IMR-90 (cell line): ENCODE measurements around the gene NXT2.
"Not testable (repeated sequence)": the region's sequence is repeated elsewhere in the genome, so short reads cannot be mapped to it uniquely, and the experiment has no call there.

Experiments used
- BHLHE40 ChIP-seq: fragments of 150-350 bp; IDR thresholded peaks from 2 replicates; pipeline ENCODE4 v1.6.1; 2016; ENCODE audit warnings: mild to moderate bottlenecking, low read depth, low read length
- CEBPB ChIP-seq: IDR thresholded peaks from 2 replicates; pipeline ENCODE4 v1.6.1; 2012; ENCODE audit warnings: low read depth, low read length, improper control_type of control experiment
- FOS ChIP-seq: fragments of 150-350 bp; IDR thresholded peaks from 2 replicates; pipeline ENCODE4 v1.6.1; 2016; ENCODE audit warnings: low read depth, low read length
- MAFK ChIP-seq: IDR thresholded peaks from 2 replicates; pipeline ENCODE4 v1.6.1; 2012; ENCODE audit warnings: low read depth, low read length, improper control_type of control experiment
- MAZ ChIP-seq: IDR thresholded peaks from 2 replicates; pipeline ENCODE4 v1.6.1; 2012; ENCODE audit warnings: low read depth, mild to moderate bottlenecking, low read length, improper control_type of control experiment, moderate library complexity, borderline replicate concordance
- NFE2L2 ChIP-seq: fragments of 150-350 bp; IDR thresholded peaks from 2 replicates; pipeline ENCODE4 v1.6.1; 2016; ENCODE audit warnings: low read depth, mild to moderate bottlenecking, low read length
- POLR2A ChIP-seq: IDR thresholded peaks from 2 replicates; pipeline ENCODE4 v1.6.1; 2012; ENCODE audit warnings: mild to moderate bottlenecking, low read depth, low read length
- RAD21 ChIP-seq: IDR thresholded peaks from 2 replicates; pipeline ENCODE4 v1.6.1; 2012; ENCODE audit warnings: low read length, improper control_type of control experiment
- RCOR1 ChIP-seq: IDR thresholded peaks from 2 replicates; pipeline ENCODE4 v1.6.1; 2012; ENCODE audit warnings: mild to moderate bottlenecking, low read length, improper control_type of control experiment; ENCODE audit not compliant: insufficient replicate concordance
- RFX5 ChIP-seq: IDR thresholded peaks from 2 replicates; pipeline ENCODE4 v1.8.0; 2012; ENCODE audit warnings: low read depth, mild to moderate bottlenecking, low read length, moderate library complexity
- SMC3 ChIP-seq: fragments of 150-350 bp; IDR thresholded peaks from 2 replicates; pipeline ENCODE4 v1.6.1; 2016; ENCODE audit warnings: low read depth, mild to moderate bottlenecking, antibody characterized with exemption, low read length, moderate library complexity
- USF2 ChIP-seq: fragments of 150-350 bp; IDR thresholded peaks from 2 replicates; pipeline ENCODE4 v1.6.1; 2017; ENCODE audit warnings: mild to moderate bottlenecking, antibody characterized with exemption, low read length, low read depth
- TF ChIP-seq, protein P1 (sequence below): conservative IDR thresholded peaks from 2 replicates; pipeline ENCODE4 v1.5.1; 2012; ENCODE audit warnings: mild to moderate bottlenecking, low read depth, low read length, improper control_type of control experiment
- TF ChIP-seq, protein P2 (sequence below): fragments of 150-350 bp; IDR thresholded peaks from 2 replicates; pipeline ENCODE4 v1.6.1; 2016; ENCODE audit warnings: low read depth, mild to moderate bottlenecking, low read length, moderate library complexity, borderline replicate concordance

GRCh38 chrX:109539007-109539406 lies 2.4 kb downstream of the NXT2 start:
- TF ChIP-seq, protein P1, sequence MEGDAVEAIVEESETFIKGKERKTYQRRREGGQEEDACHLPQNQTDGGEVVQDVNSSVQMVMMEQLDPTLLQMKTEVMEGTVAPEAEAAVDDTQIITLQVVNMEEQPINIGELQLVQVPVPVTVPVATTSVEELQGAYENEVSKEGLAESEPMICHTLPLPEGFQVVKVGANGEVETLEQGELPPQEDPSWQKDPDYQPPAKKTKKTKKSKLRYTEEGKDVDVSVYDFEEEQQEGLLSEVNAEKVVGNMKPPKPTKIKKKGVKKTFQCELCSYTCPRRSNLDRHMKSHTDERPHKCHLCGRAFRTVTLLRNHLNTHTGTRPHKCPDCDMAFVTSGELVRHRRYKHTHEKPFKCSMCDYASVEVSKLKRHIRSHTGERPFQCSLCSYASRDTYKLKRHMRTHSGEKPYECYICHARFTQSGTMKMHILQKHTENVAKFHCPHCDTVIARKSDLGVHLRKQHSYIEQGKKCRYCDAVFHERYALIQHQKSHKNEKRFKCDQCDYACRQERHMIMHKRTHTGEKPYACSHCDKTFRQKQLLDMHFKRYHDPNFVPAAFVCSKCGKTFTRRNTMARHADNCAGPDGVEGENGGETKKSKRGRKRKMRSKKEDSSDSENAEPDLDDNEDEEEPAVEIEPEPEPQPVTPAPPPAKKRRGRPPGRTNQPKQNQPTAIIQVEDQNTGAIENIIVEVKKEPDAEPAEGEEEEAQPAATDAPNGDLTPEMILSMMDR, result not testable (repeated sequence)
- not testable (repeated sequence) for TF ChIP-seq POLR2A, RFX5, CEBPB, NFE2L2, FOS, SMC3, USF2, MAZ, RCOR1, MAFK, RAD21, BHLHE40
- TF ChIP-seq, protein P2, sequence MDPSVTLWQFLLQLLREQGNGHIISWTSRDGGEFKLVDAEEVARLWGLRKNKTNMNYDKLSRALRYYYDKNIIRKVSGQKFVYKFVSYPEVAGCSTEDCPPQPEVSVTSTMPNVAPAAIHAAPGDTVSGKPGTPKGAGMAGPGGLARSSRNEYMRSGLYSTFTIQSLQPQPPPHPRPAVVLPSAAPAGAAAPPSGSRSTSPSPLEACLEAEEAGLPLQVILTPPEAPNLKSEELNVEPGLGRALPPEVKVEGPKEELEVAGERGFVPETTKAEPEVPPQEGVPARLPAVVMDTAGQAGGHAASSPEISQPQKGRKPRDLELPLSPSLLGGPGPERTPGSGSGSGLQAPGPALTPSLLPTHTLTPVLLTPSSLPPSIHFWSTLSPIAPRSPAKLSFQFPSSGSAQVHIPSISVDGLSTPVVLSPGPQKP, result not testable (repeated sequence)
